ENCODE data around the gene NFAM1. TPM values are rescaled to one million over a fixed set of nuclear protein-coding genes. Genes with fewer than 3 reads are reported as not detected.

Gene NFAM1
- total RNA-seq, 2 donors from 2014 or later = 0.66 to 1.0 TPM

- Histone ChIP-seq H3K4me3 (no peak overlapping the region), H3K27me3 (no peaks in the 10 kb centered on the region), H3K4me1 (peaks cover 10% of the 10 kb centered on the region), H3K36me3 (replicated peaks in 1 of 2; ENCODE audit: insufficient read depth in 1 of 2, low read depth in 2 of 2) (no peaks in the 10 kb centered on the region), H3K27ac (no peak overlapping the region), H3K9me3 (no peaks in the 10 kb centered on the region)
- intact Hi-C loops (cut with DNase I) = loop anchor here (5.0 to 10.0 kb wide), 2 partner anchors 267 to 339 kb away; partner anchors contain the start of gene NDUFA6
- DNase-seq (no peak), ATAC-seq (no peak)
- 65 to 79% methylated on average over 22 to 27 of the region's 27 CpGs for WGBS, 2 donors
- no peak for TF ChIP-seq CTCF (IDR thresholded peaks at IDR 0.05)
- TF ChIP-seq POLR2A (IDR thresholded peaks at IDR 0.05) = no peak
Observed at GRCh38 chr22:42433754-42434682, 1.8 kb upstream of the NFAM1 start.

GRCh38 chr22:42432818-42433217, 615 bp upstream of the NFAM1 start:
- H3K27me3 ChIP-seq = no peaks in the 10 kb centered on the region
- intact Hi-C loops (cut with DNase I) = loop anchor here (5.0 to 10.0 kb wide), 2 partner anchors 266 to 338 kb away; partner anchors contain the start of gene NDUFA6
- TF ChIP-seq CTCF (IDR thresholded peaks at IDR 0.05) = no peak
- TF ChIP-seq POLR2A (IDR thresholded peaks at IDR 0.05) = no peak
- H3K4me3 ChIP-seq = no peak overlapping the region
- no peaks in the 10 kb centered on the region for H3K9me3 ChIP-seq
- H3K36me3 ChIP-seq (replicated peaks in 1 of 2; ENCODE audit: insufficient read depth in 1 of 2, low read depth in 2 of 2) = no peaks in the 10 kb centered on the region
- no peak overlapping the region for H3K27ac ChIP-seq
- no peak for DNase-seq
- peaks cover 8% of the 10 kb centered on the region for H3K4me1 ChIP-seq
- ATAC-seq = no peak
- WGBS, 2 donors = 60 to 72% methylated on average over 7 to 8 of the region's 8 CpGs

- no peak for ATAC-seq
- H3K4me1 ChIP-seq = no peaks in the 10 kb centered on the region
- no peaks in the 10 kb centered on the region for H3K27me3 ChIP-seq
- TF ChIP-seq CTCF (IDR thresholded peaks at IDR 0.05) = no peak
- TF ChIP-seq POLR2A (IDR thresholded peaks at IDR 0.05) = no peak
- H3K4me3 ChIP-seq = no peak overlapping the region
- peak in 1 of 4 donors; percentile 24 for DNase-seq
- intact Hi-C loops (cut with DNase I) = loop anchor here (5.0 to 10.0 kb wide), 2 partner anchors 264 to 337 kb away; partner anchors contain the start of gene NDUFA6
- WGBS, 2 donors = 37% methylated on average over 12 to 15 of the region's 17 CpGs
- H3K9me3 ChIP-seq = no peaks in the 10 kb centered on the region
- H3K36me3 ChIP-seq (replicated peaks in 1 of 2; ENCODE audit: insufficient read depth in 1 of 2, low read depth in 2 of 2) = no peaks in the 10 kb centered on the region
- peak overlapping the region in 1 of 4 donors; percentile 66 for H3K27ac ChIP-seq
Observed at GRCh38 chr22:42431401-42432019, 693 bp downstream of the NFAM1 start.

GRCh38 chr22:42430528-42431125, 1.6 kb downstream of the NFAM1 start:
- Histone ChIP-seq H3K27ac (no peak overlapping the region), H3K36me3 (replicated peaks in 1 of 2; ENCODE audit: insufficient read depth in 1 of 2, low read depth in 2 of 2) (no peaks in the 10 kb centered on the region), H3K27me3 (no peaks in the 10 kb centered on the region), H3K4me1 (no peaks in the 10 kb centered on the region), H3K9me3 (no peaks in the 10 kb centered on the region), H3K4me3 (no peak overlapping the region)
- ATAC-seq = no peak
- peak in 1 of 4 donors; percentile 28 for DNase-seq
- intact Hi-C loops (cut with DNase I) = loop anchor here (5.0 to 10.0 kb wide), 2 partner anchors 263 to 336 kb away; partner anchors contain the start of gene NDUFA6
- WGBS, 2 donors = 67 to 72% methylated on average over 9 of the region's 9 CpGs
- TF ChIP-seq CTCF (IDR thresholded peaks at IDR 0.05) (no peak), POLR2A (IDR thresholded peaks at IDR 0.05) (no peak)
